ENCODE results near the gene CPT1C. TPM values are rescaled to one million over a fixed set of nuclear protein-coding genes. Genes with fewer than 3 reads are reported as not detected.
A peak's percentile ranks its signal among the peaks of the same experiment; 100 is the strongest.

Gene CPT1C
- total RNA-seq, 1 experiment from 2014 or later, result not detected

DNA sequence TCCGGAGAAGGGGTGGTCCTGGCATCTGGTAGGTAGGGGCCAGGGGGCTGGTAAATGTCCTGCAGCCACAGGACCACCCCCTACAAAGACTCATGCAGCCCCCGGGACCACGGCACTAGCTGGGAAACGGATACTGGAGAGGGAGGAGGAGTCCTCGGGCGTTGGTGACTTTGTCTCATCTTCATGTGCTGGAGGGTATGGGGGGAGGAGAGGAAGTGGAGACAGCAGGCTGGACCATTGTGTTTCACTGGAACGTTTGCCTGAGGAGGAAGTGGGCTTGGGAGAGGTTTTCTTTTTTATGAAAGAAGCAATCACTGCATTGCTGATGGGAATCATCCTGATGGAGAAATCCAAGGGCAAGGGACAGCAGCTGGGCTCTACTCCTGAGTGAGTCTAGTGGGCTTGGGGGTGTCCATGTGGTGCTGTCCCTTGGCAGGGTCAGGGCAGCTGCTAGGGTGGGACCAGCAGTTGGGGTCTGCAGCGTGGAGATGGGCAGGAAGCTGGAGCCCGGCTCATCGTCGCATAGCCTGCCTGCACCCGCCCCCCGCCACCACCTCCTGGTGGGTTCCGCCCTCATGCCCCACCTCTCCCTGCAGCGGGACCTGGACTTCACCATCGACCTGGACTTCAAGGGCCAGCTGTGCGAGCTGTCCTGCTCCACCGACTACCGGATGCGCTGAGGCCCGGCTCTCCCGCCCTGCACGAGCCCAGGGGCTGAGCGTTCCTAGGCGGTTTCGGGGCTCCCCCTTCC, 3.2 kb upstream of the CPT1C start:
- H3K27me3 Mint-ChIP-seq (ENCODE audit: insufficient read depth, unreplicated experiment), result no peaks in the 10 kb centered on the region
- TF ChIP-seq, protein P1, sequence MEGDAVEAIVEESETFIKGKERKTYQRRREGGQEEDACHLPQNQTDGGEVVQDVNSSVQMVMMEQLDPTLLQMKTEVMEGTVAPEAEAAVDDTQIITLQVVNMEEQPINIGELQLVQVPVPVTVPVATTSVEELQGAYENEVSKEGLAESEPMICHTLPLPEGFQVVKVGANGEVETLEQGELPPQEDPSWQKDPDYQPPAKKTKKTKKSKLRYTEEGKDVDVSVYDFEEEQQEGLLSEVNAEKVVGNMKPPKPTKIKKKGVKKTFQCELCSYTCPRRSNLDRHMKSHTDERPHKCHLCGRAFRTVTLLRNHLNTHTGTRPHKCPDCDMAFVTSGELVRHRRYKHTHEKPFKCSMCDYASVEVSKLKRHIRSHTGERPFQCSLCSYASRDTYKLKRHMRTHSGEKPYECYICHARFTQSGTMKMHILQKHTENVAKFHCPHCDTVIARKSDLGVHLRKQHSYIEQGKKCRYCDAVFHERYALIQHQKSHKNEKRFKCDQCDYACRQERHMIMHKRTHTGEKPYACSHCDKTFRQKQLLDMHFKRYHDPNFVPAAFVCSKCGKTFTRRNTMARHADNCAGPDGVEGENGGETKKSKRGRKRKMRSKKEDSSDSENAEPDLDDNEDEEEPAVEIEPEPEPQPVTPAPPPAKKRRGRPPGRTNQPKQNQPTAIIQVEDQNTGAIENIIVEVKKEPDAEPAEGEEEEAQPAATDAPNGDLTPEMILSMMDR (IDR thresholded peaks at IDR 0.05; ENCODE audit: unreplicated experiment), result no peak
- ChIA-PET POLR2A (no interaction called here), CTCF (interaction anchor here (0.6 kb wide), 1 partner anchor 9 kb away, joined by 3 read pairs; no protein-coding TSS in a partner anchor)
- H3K4me1 Mint-ChIP-seq (ENCODE audit: insufficient read depth, unreplicated experiment), result peaks cover 14% of the 10 kb centered on the region
- DNase-seq (ENCODE audit: unreplicated experiment), result no peak
- H3K4me3 Mint-ChIP-seq (ENCODE audit: unreplicated experiment), result no peak overlapping the region
- peaks cover 62% of the 10 kb centered on the region for H3K36me3 Mint-ChIP-seq (ENCODE audit: insufficient read depth, unreplicated experiment)
- BruUV-seq (replicated peaks), result no TSS peak
- no peaks in the 10 kb centered on the region for H3K9me3 Mint-ChIP-seq (ENCODE audit: unreplicated experiment)
- no peak overlapping the region for H3K27ac Mint-ChIP-seq (ENCODE audit: low read depth, unreplicated experiment)
- intact Hi-C loops (cut with micrococcal nuclease), result no loop called here

DNA sequence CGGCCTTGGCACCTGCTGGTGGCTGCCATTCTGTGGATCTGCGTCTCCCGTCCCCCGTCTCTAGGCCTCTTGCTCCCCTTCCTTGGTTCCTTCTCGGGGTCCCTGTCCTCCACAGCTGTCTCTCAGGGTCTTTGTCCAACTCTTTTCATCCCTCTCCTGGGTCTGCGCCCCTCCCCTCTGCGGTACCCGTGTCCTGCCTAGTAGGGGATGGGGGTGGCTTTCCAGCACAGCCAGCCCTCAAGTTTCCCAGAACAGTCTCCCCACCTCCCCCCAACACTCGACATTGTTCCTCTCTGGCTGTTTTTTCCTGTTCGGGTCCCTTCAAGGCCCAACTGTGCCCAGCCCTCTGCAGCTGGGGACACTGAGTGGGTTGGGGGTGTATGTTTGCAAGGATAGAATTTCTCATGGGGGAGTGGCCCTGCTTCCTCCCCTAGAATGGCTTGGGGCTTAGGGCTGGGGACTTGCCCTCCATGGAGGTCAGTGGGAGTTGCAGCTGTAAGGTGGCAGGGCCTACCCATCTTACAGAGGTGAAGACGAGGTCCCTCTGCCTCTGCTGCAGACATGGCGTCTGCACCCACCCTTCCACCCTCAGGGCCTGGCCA, 2.3 kb upstream of the CPT1C start:
- ChIA-PET POLR2A (interaction anchor here (0.9 kb wide), 1 partner anchor 12 kb away, joined by 5 read pairs; the partner anchor contains the start of gene PRMT1), CTCF (interaction anchor here (0.6 kb wide), 1 partner anchor 16 kb away, joined by 3 read pairs; no protein-coding TSS in a partner anchor)
- Mint-ChIP-seq H3K36me3 (ENCODE audit: insufficient read depth, unreplicated experiment) (peaks cover 53% of the 10 kb centered on the region), H3K27ac (ENCODE audit: low read depth, unreplicated experiment) (no peak overlapping the region), H3K9me3 (ENCODE audit: unreplicated experiment) (no peaks in the 10 kb centered on the region), H3K4me3 (ENCODE audit: unreplicated experiment) (no peak overlapping the region), H3K4me1 (ENCODE audit: insufficient read depth, unreplicated experiment) (peaks cover 14% of the 10 kb centered on the region), H3K27me3 (ENCODE audit: insufficient read depth, unreplicated experiment) (no peaks in the 10 kb centered on the region)
- no TSS peak for BruUV-seq (replicated peaks)
- TF ChIP-seq, protein P1 (IDR thresholded peaks at IDR 0.05; ENCODE audit: unreplicated experiment), result no peak
- DNase-seq (ENCODE audit: unreplicated experiment), result no peak
- intact Hi-C loops (cut with micrococcal nuclease), result no loop called here

DNA sequence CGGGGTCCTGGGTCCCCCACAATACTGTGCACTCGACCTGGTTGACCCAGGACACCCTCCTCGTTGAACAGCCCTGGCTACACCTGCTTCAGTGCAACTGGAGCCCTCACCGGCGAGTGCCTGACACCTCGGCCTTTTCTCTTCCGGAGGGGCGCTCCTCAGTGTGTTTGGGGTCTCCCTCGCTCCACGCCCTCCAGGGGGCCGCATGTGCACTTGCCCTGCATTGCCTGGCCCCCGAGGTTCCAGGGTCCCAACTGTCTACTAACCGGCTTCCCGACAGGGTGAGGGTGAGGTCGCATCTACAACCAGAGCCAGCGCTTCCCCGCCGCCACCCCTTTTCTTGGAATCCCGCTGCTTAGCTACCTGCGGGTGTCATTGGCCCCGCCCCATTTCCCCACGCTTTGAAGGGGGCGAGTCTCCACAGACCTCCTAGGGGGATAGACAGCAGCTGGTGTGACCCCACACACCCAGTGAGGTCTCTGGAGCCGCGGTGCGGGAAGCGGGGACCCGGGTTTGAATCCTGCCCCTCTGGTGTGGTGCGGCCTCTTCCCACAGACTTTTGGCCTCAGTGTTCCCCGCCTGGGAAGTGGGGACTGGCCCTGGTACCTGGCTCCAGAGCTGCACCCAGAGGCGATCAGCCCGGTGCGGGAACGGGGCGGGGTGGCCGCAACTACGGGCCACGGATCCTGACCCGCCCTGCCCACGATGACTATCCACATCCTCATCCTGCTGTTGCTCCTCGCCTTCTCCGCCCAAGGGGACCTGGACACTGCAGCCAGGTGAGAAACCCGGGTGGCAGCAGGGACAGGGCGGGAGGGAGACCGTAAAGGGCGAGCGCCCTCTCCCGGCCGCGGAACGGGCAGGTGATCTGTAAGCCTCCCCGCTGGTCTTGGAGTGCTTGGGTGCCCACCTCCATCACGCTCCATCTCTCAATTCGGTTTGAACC, 1.5 kb upstream of the CPT1C start, which contains the start of gene ADM5:
TSS of gene ADM5 (plus strand) at position 462 of the 946 bp plus-strand sequence. CDS start at position 706, 244 bp downstream.
- H3K27me3 Mint-ChIP-seq (ENCODE audit: insufficient read depth, unreplicated experiment), result no peaks in the 10 kb centered on the region
- intact Hi-C loops (cut with micrococcal nuclease), result no loop called here
- TF ChIP-seq, protein P1 (IDR thresholded peaks at IDR 0.05; ENCODE audit: unreplicated experiment), result no peak
- no peak within 1 kb of the TSS for H3K27ac Mint-ChIP-seq (ENCODE audit: low read depth, unreplicated experiment)
- H3K4me3 Mint-ChIP-seq (ENCODE audit: unreplicated experiment), result peak within 1 kb of the TSS; percentile 56
- ChIA-PET CTCF (interaction anchor here (0.6 kb wide), 2 partner anchors 17 to 231 kb away, joined by 3 to 4 read pairs; no protein-coding TSS in a partner anchor), POLR2A (interaction anchor here (0.7 to 0.9 kb wide), 4 partner anchors 13 to 109 kb away, joined by 3 to 5 read pairs (median 3); partner anchors contain the start of genes PRMT1 and PRRG2)
- peaks cover 14% of the 10 kb centered on the region for H3K4me1 Mint-ChIP-seq (ENCODE audit: insufficient read depth, unreplicated experiment)
- BruUV-seq (replicated peaks), result no TSS peak
- H3K36me3 Mint-ChIP-seq (ENCODE audit: insufficient read depth, unreplicated experiment), result peaks cover 46% of the 10 kb centered on the region
- H3K9me3 Mint-ChIP-seq (ENCODE audit: unreplicated experiment), result no peaks in the 10 kb centered on the region
- DNase-seq (ENCODE audit: unreplicated experiment), result no peak

Measured in MCF 10A (cell line).